CD4-positive, CD25-positive, alpha-beta regulatory T cell (primary cell): ENCODE data around the gene KNOP1. TPM values are rescaled to one million over a fixed set of nuclear protein-coding genes. Genes with fewer than 3 reads are reported as not detected.

ENCODE experiments used
- ATAC-seq, 2 donors: fragments of 150-1000 bp; cut with Tn5 transposase; one replicate each; pipeline ENCODE4 v1.10.0; 2021; ENCODE audit warnings: low read depth in 2 of 2, moderate number of reproducible peaks in 2 of 2, moderate library complexity in 1 of 2
- DNase-seq, 3 donors: peaks; one replicate each; pipeline versions ENCODE4 v3.0.0 to v3.0.0-alpha.2; 2012 to 2022; ENCODE audit warnings: mixed read lengths in 1 of 3
- H3K27ac ChIP-seq: one replicate; pipeline ENCODE4 v1.7.0; 2013; ENCODE audit warnings: mild to moderate bottlenecking, low read length; ENCODE audit not compliant: insufficient read depth, poor library complexity, severe bottlenecking
- H3K27me3 ChIP-seq: one replicate; pipeline ENCODE4 v1.7.0; 2013; ENCODE audit warnings: low read length; ENCODE audit not compliant: control insufficient read depth, insufficient read depth
- H3K36me3 ChIP-seq: one replicate; pipeline ENCODE4 v1.7.0; 2013; ENCODE audit warnings: mild to moderate bottlenecking, low read length, moderate library complexity; ENCODE audit not compliant: control insufficient read depth, insufficient read depth
- H3K4me1 ChIP-seq: 2 replicates; pipeline ENCODE4 v1.7.0; 2013; ENCODE audit warnings: mild to moderate bottlenecking, low read length; ENCODE audit not compliant: insufficient read depth, control insufficient read depth, poor library complexity, severe bottlenecking
- H3K4me3 ChIP-seq: one replicate; pipeline ENCODE4 v1.7.0; 2013; ENCODE audit warnings: low read depth, mild to moderate bottlenecking, low read length, moderate library complexity
- H3K9me3 ChIP-seq, 2 experiments: 1 replicate in 1 of 2; 2 replicates in 1 of 2; pipeline ENCODE4 v1.7.0; 2013; ENCODE audit warnings: low read length in 2 of 2, mild to moderate bottlenecking in 1 of 2, moderate library complexity in 1 of 2; ENCODE audit not compliant: control insufficient read depth in 2 of 2
- H3K27ac Mint-ChIP-seq, 3 donors: one replicate each; pipeline ENCODE4 v1.8.0; 2020 to 2022; ENCODE audit warnings: mild to moderate bottlenecking in 3 of 3, mixed read lengths in 3 of 3, moderate library complexity in 2 of 3
- H3K27me3 Mint-ChIP-seq: one replicate; pipeline ENCODE4 v1.8.0; 2022; ENCODE audit warnings: mild to moderate bottlenecking, mixed read lengths
- H3K36me3 Mint-ChIP-seq: one replicate; pipeline ENCODE4 v1.8.0; 2020; ENCODE audit warnings: mixed read lengths
- H3K4me1 Mint-ChIP-seq, 4 donors: one replicate each; pipeline ENCODE4 v1.8.0; 2020 to 2022; ENCODE audit warnings: mixed read lengths in 4 of 4, mild to moderate bottlenecking in 1 of 4
- H3K4me3 Mint-ChIP-seq, 4 donors: one replicate each; pipeline ENCODE4 v1.8.0; 2020 to 2022; ENCODE audit warnings: mild to moderate bottlenecking in 4 of 4, mixed read lengths in 4 of 4, moderate library complexity in 3 of 4
- H3K9me3 Mint-ChIP-seq, 7 donors: one replicate each; pipeline ENCODE4 v1.8.0; 2020 to 2022; ENCODE audit warnings: mixed read lengths in 7 of 7, mild to moderate bottlenecking in 3 of 7, moderate library complexity in 2 of 7
- polyA plus RNA-seq, 4 donors: library from polyadenylated mRNA; unstranded; fragments of 300-500 nt; fragmentation: Illumina TruSeq; gene quantifications; one replicate each; pipeline ENCODE4 v1.2.3, GENCODE V29; 2021
- total RNA-seq: library from RNA; stranded (reverse); gene quantifications from one replicate; pipeline ENCODE4 v1.2.3, GENCODE V29; 2022

The KNOP1 gene
- total and polyA plus RNA-seq, 5 donors from 2014 or later = 3.1 to 6.8 (median 6.4) TPM

GRCh38 chr16:19655242-19655777 lies 62.7 kb downstream of the KNOP1 start:
- Mint-ChIP-seq H3K27me3 (no peaks in the 10 kb centered on the region), H3K36me3 (peaks cover 61% of the 10 kb centered on the region), H3K4me3 (no peak overlapping the region), H3K9me3 (no peaks in the 10 kb centered on the region), H3K4me1 (peaks cover 0 to 2% (median 0%) of the 10 kb centered on the region in 4 donors), H3K27ac (peak overlapping the region in 2 of 3 donors; percentile 20 to 42)
- Histone ChIP-seq H3K36me3 (peaks cover 40% of the 10 kb centered on the region), H3K27ac (no peak overlapping the region), H3K27me3 (no peaks in the 10 kb centered on the region), H3K4me1 (no peaks in the 10 kb centered on the region), H3K9me3 (no peaks in the 10 kb centered on the region), H3K4me3 (no peak overlapping the region)
- DNase-seq (no peak), ATAC-seq (no peak)

- Histone ChIP-seq H3K9me3 (no peaks in the 10 kb centered on the region), H3K4me3 (no peak overlapping the region), H3K27me3 (no peaks in the 10 kb centered on the region), H3K27ac (no peak overlapping the region), H3K36me3 (peaks cover 40% of the 10 kb centered on the region), H3K4me1 (no peaks in the 10 kb centered on the region)
- Mint-ChIP-seq H3K27me3 (no peaks in the 10 kb centered on the region), H3K4me1 (peaks cover 0 to 2% (median 0%) of the 10 kb centered on the region in 4 donors), H3K4me3 (no peak overlapping the region), H3K27ac (peak overlapping the region; percentile 7 to 50 (median 30)), H3K9me3 (no peaks in the 10 kb centered on the region), H3K36me3 (peaks cover 65% of the 10 kb centered on the region)
- ATAC-seq (no peak), DNase-seq (no peak)
Measured at GRCh38 chr16:19654147-19654546, 63.9 kb downstream of the KNOP1 start.

Other genes with a start within 250 kb of the KNOP1 start
- 22.8 TPM for gene GDE1, start 196.1 kb downstream of the KNOP1 start, total RNA-seq
- 10 to 100 TPM; 35.1 to 43.6 (median 41.5) TPM for gene GDE1, start 196.1 kb downstream of the KNOP1 start, polyA plus RNA-seq
- 13.0 TPM for gene CCP110, start 194.3 kb downstream of the KNOP1 start, total RNA-seq
- gene CCP110, start 194.3 kb downstream of the KNOP1 start, polyA plus RNA-seq = 1 to 10 TPM; 7.1 to 9.9 (median 9.3) TPM
- 34.2 TPM for gene VPS35L, start 162.5 kb downstream of the KNOP1 start, total RNA-seq
- 10 to 100 TPM; 29.9 to 34.6 (median 33.5) TPM for gene VPS35L, start 162.5 kb downstream of the KNOP1 start, polyA plus RNA-seq
- gene IQCK, start within 50 bp of the KNOP1 start, total RNA-seq = 1.7 TPM
- gene IQCK, start within 50 bp of the KNOP1 start, polyA plus RNA-seq = 1 to 10 TPM in 3 of 4 donors, under 1 TPM in 1; 0.23 to 1.8 (median 1.6) TPM
- 0.42 TPM for gene GPRC5B, start 166.6 kb upstream of the KNOP1 start, total RNA-seq
- under 1 TPM in 3 of 4 donors, not detected in 1; 0.14 to 0.30 (median 0.22) TPM for gene GPRC5B, start 166.6 kb upstream of the KNOP1 start, polyA plus RNA-seq